ENCODE data around the gene ASB1.

Gene ASB1

GRCh38 chr2:238498188-238498587, 71.5 kb downstream of the ASB1 start:
- no peak for DNase-seq

- peak in 1 of 2 experiments; percentile 4 for DNase-seq
These were observed 72.1 kb downstream of the ASB1 start for GRCh38 chr2:238498691-238499295.

GRCh38 chr2:238499731-238500580, 73.2 kb downstream of the ASB1 start:
- no peak for DNase-seq

- DNase-seq, result no peak
These were observed 74.6 kb downstream of the ASB1 start for GRCh38 chr2:238501311-238501710.

Measured in activated T-cell treated with anti-CD3 and anti-CD28 coated beads, Interleukin-2, amount 50 U/mL, for 48 hours (primary cell).